Stimulated activated CD8-positive, alpha-beta memory T cell treated with anti-CD3 and anti-CD28 coated beads, Interleukin-15, amount 100 ng/mL, for 24 hours (primary cell): ENCODE measurements around the gene IL17RD.
"Not testable (repeated sequence)": the region's sequence is repeated elsewhere in the genome, so short reads cannot be mapped to it uniquely, and the experiment has no call there.

ENCODE experiments used
- DNase-seq: peaks from one replicate; pipeline ENCODE4 v3.0.0-alpha.2; 2020; ENCODE audit warnings: low read depth

Gene IL17RD

DNA sequence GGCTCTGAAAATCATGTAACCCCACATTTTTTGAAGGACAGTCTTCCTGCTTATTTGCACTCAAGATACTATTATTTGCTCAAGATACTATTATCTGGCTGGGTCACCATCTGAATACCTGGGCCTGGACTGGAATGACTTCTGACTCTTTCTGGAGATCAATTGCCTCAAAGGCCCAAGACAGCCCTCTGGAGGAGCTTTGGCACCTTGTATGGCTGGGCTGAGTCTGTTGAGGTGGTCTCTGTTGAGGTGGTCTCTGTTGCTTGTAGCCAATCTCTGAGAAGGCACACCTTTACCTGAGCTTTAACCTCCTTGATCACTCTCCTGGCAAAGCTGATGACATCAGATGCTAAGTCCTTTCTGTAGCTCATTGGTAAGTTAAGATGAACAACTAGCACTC lies 71.7 kb downstream of the IL17RD start:
- no peak for DNase-seq

DNA sequence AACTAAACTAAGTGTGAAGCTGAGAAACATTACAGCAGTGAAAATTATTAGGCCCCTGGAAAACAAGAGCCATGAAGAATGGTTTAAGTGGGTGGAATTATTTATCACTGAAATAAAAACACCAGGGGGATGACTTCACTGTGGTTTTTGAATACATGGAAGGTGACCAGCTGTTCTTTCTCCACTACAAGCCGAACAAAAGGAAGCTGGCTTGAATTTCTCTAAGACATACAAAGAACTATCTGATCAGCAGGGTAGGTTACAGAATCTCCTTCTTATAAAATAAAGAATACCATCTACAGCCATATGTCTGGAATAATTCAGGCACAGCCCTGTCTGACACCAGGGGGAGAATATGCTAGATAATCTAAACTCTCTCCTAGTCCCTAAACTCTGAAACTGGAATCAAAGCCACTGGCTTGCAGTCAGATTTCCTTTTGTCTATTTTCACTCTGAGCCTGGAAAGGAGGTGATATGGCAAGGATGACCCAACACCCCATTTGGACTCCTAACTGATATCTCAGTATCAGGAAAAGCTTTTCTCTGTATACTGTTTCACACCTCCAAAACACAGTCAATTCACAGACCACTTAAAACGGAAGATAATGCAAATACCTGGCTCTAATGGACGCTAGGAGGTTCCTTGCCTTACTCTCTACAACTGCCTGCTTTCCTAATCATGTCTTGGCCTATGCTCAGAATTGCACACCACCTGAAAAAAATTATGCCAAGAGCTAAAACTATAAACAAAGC lies 73.5 kb downstream of the IL17RD start:
- no peak for DNase-seq

DNA sequence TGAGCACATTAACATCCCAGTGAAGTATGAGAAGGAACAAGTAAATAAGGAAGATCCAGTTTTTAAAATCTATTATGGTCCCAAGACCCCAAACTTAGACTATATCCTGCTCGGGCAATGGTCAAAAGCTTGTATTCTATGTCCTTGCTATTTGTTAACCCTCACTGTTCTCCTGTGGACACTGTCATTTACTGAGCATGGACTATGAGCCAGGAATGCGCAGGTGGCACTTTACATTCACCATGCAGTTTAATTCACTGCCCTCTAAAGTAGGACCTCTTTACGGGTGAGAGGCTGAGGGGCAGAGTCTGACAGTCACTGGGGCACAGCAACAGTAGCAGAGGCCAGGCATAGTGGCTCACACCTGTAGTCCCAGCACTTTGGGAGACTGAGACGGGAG lies 76.1 kb downstream of the IL17RD start:
- DNase-seq, result no peak

DNA sequence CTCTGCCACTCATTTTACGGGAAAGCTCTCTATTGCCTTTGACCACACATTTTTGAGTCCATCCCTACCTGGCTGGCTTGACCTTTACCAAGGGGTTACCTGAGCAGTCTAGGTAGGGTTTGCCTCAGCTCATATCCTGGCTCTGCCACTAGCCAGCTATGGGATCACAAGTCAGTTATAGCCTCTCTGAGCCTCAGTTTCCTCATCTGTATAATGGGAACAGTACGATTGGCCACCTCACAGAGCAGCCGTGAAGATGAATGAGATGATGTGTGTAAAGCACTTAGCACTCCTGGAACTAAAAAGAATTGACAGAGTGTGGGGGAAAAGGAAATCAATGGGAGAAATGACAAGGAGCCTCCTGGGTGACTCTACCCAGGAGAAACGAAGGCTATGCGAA lies 76.7 kb downstream of the IL17RD start:
- DNase-seq, result no peak

DNA sequence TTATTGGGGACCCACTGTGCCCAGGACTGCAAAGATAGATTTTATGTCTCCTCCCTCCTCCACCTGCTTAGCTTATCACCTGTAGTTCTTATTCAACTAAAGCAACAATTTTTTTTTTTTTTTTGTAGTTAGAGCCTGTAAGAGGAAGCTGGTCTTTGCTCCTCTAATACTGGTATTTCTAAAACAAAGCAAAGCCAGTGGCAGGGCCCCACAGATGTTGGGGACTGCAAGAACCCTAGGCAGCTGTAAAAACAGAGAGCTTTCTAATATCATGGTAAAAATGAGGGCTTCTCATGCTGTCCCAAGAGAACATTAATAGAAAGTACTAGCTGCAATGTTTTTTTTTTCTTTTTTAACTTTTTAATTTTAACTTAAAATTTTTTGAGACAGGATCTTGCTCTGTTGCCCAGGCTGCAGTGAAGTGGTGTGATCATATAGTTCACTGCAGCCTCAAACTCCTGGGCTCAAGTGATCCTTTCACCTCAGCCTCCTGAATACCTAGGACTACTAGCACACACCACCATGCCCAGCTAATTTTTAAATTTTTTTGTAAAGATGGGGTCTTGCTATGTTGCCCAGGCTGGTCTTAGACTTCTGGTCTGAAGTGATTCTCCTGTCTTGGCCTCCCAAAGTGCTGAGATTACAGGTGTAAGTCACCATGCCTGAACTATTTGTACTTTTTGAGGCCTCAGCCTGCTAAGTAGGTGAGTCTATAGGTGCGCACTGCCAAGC lies 77.6 kb downstream of the IL17RD start:
- DNase-seq, result no peak

DNA sequence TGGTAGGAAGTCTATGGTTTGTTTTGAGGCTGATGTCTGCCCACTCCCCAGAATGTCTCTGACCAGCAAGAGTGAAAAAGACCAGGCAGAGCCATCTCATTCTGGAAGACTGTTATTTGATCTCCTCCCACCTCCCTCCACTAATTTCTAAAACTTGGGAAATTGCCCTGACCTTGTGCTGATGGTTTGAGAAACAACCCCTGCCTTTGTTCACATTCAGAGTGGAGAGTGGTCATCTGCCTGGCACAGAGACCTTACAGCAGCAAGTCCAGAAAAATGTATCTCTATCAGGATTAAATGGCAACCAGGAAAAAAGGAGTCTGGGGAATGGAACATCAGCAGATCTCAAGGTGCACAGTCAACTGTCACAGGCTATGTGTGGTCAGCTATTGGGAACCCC lies 79.0 kb downstream of the IL17RD start:
- DNase-seq, result no peak

DNA sequence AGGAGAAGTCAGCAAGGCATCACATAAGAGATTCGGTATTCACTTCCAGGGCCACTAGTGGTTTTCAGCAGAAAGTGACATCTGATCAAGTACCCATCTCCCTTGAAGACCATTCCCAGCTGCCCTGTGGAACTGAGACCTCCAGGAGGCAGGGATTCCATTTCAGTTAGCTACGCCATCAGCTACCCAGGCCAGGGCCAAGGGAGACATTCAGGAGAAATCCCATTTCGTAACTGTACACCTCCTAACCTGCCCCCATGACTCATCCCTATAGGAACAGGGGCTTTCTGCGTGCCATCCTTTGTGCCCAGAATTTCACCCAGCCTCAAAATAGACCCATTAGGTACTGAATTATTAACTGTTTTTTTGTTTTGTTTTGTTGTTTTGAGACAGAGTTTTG lies 79.9 kb downstream of the IL17RD start:
- no peak for DNase-seq

DNA sequence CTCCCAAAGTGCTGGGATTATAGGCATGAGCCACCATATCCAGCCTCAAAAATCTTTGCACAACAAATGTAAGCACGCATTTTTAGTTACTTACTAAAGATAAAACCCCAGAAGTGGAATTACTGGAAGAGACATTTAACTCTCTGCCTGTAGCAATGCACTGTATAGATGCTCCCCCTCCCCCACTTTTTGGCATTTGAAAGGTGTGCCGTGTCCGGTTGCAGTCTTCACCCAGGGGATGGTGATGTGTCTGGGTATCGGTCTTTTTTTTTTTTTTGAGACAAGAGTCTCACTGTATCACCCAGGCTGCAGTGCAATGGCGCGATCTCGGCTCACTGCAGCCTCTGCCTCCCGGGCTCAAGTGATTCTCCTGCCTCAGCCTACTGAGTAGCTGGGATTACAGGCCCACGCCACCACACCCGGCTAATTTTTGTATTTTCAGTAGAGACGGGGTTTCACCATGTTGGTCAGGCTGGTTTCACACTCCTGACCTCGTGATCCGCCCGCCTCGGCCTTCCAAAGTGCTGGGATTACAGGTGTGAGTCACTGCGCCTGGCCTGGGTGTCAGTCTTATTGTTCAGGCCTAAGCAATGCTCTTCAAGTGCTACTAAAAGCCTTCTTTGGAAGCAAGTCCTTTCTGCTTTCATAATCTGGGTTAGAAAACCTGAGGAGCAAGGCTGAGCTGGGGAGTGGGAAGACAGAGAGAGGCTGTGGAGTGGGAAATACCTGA lies 81.7 kb downstream of the IL17RD start:
- not testable (repeated sequence) for DNase-seq

DNA sequence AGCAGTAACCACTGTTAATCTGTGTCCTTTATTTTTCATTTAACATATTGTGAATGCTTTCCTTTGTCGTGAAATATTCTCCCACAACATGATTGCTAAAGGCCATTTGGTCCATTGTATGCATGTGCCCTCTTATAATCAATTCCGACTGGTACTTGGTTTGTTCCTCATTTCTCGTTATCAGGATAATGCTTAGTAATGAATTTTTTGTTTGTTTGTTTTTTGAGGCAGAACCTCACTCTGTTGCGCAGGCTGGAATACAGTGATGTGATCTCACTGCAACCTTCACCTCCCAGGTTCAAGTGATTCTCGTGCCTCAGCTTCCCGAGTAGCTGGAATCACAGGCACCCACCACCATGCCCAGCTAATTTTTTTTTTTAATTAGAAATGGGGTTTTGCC lies 82.7 kb downstream of the IL17RD start:
- DNase-seq, result no peak

DNA sequence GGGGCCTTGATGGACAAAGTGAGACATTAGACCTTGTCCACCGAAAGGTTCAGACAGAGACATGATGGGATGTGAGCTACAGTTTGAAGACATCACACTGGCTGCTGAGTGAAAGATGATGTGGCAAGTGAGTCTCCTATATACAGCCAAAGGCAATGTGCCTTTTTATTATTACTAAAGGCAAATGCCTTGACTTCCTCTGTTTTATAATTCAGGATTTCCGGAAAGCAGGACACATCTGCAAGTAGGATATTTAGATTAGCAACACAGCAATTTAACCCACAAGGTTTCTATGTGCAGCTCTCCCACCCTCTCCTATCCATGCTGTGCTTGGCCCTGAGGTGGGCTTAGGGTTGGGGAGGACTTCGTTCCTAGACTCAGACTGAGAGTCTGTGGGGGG lies 84.0 kb downstream of the IL17RD start:
- DNase-seq, result no peak

DNA sequence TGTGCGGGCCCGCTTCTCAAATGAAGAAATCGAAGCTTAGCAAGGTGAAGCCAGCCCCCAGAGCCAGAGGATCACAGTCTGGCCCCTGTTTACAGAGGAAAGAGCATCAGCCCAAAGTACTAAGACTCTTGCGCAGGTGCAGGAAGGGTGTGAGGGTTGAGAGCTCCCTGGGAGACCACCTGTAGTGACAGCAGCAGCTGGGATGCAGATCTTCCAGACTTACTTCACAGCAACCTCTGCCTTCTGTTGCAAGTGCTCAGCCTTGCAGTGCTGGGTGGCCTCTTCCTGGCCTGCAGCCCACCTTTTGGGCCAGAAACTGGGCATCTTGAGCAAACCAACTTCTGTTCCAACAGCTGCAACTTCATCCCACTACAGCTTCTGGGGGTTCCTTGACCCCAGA lies 85.0 kb downstream of the IL17RD start:
- no peak for DNase-seq

DNA sequence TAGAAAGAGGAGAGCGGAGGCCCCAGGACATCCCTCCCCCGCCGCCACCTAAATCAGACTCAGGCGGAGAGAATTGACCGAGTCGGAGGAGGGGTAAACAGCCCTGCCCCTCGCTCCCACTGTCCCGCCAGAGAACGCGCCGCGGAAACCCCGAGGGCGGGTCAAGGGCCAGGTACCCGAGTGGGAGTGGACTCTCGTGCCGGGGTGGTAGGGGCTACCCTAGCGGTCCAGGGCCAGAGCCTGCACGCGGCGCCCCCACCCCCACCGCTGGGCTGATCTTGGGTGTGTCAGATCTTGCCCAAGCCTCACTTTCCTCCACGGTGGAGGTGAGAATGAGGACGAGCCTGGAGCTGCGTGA lies 85.7 kb downstream of the IL17RD start:
- no peak for DNase-seq

DNA sequence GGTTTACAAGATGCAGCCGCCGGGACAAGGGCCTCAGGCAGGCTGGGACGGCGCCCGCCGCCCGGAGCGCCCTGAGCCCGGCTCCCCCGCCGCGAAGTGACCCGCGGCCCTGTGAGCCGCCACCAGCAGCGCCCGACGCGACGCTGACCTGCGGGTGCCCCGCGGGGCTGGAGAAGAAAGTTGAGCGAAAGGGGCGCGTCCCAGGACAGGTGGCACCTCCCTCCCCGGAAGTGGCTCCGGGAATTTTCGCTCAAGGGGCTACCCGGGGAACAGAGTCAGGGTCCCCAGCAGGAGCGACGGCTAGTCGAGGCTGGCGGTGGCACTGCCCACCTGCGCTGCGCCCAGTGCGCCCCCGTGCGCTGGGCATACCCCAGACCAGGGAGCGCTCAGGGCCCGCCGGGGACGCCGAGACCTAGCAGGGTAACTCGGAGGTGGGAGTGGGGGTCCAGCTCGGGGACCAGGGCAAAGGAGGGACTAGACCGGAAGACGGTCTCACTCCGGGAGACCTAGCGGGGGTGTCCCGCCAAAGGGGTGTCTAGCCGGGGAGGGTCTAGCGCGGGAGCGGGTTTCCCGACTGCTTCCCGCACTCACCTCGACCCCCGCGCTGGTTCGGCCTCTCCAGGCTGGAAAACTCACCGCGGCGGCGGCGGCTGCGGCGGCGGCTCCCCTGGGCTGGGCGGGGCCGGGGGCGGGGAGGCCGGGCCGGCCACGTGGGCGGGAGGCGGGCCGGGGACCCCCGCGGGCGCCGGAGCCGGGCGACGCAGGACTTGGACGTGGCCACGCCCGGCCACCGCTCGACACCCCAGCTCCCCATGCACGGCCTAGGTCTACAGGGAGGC lies 86.3 kb downstream of the IL17RD start:
- DNase-seq, result no peak

DNA sequence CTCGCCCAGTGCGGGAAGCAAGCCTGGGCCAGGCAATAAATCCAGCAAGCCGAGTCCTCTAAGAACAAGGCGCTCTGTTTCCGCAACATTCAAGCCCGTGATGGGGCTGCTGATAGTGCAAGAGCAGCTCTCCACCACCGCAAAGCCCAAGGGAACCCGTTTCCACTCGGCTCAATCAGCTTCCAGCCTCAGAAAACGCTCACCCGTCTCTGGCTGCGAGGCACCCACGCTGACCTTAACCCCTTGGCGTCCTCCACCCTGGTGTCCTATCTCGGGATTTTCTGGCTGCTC lies 86.9 kb downstream of the IL17RD start:
- DNase-seq, result no peak

DNA sequence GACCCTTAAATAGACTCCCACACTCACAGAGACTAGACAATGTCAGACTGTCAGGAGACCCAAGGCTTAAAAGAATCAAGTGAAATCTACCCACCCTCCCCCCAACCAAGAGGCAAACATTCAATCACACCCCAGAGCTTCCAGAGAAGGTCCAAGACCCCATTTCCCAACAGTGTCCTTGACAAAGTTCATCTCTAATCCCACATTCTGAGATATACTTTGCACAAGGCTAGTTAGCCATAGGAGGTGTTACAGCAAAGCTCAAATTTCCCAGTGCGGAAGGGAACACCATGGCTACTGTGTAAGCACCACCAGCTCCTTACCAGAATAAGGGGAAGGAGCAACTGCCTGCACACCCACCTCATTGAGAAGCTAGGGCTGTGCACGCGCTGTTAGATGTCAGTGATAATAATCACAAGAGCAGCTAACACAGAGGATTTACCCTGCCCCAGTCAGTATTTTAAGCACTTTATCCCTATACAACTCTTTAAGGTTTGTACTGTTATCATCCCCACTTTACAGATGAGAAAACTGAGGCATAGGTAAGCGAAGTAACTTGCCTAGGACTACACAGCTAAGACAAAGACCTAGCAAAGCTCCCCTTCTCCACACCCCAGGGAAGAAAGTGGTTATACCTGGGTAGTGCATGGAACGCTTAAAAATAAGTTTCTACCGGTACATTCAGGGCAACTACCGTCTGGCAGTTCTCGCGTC lies 87.4 kb downstream of the IL17RD start:
- DNase-seq, result no peak

DNA sequence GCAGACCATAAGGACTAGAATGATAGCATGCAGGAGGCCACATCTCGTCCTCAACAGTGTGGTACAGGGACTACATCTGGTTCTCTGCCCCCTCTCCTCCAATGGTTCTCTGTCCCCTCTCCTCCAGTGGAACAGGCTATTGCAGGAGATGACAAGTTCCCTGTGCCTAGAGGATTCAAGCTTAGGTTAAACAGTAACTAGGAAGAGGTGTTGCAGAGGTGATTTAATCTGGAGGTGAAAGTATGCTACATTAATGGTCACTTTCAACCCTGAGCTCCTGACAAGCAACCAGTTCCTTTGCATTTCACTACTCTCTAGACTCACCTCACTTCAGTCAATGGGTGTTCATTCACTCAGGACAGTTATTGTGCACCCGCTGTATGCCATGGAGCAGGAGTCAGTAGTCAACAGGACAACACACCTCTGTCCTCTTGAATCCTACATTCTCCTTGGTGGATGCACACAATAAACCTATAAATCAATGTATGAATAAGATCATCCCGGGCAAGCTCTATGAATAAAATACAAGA lies 88.7 kb downstream of the IL17RD start:
- no peak for DNase-seq

DNA sequence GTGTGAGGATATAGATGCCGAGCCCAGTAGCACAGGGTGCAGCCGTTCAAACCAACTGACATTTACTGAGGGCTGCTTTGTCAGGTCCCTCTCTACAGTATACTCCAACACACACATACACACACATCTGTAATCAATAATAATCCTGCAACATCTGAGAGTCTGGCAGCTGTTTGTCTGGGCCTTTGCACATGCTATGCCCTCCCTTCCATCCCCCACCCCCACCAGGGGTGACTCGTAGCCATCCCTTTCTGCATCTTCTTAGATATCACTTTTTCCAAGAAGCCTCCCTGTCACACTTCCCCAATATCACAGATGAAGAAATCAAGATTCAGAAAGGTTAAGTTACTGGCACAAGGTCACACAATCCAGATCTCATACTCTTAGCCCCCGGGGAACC lies 91.0 kb downstream of the IL17RD start:
- no peak for DNase-seq

DNA sequence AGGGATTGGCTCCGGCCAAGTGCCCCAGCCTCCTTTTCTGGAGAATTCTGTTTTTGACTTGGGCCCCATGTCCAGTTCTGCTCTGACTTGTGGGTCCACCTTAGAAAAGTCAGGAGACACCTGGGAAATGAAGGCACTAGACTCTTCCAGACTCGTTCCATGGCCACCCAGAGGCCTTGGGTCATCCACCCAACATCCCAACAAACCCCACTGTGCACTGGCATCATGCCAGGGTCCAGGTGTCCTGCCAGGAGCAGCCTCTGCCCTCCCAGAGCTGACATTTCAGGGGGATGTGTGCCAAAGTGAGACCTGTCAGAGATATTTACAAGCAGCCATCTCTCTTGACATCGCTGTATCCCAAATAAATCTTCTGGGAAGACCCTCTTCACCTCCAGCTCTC lies 91.5 kb downstream of the IL17RD start:
- DNase-seq, result no peak

DNA sequence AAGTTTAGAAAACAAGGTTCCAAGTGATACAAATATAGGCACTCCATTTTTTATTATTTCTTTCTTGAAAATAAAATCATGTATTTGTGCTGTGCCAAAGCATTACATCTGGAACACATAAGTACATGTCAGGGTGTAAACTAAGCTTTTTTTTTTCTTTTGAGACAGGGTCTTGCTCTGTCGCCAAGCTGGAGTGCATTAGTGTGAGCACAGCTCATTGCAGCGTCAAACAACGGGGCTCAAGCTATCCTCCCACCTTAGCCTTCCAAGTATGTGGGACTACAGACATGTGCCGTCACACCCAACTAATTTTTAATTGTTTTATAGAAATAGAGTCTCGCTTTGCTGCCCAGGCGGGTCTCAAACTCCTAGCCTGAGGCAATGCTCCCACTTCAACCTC lies 95.7 kb downstream of the IL17RD start:
- DNase-seq, result no peak

DNA sequence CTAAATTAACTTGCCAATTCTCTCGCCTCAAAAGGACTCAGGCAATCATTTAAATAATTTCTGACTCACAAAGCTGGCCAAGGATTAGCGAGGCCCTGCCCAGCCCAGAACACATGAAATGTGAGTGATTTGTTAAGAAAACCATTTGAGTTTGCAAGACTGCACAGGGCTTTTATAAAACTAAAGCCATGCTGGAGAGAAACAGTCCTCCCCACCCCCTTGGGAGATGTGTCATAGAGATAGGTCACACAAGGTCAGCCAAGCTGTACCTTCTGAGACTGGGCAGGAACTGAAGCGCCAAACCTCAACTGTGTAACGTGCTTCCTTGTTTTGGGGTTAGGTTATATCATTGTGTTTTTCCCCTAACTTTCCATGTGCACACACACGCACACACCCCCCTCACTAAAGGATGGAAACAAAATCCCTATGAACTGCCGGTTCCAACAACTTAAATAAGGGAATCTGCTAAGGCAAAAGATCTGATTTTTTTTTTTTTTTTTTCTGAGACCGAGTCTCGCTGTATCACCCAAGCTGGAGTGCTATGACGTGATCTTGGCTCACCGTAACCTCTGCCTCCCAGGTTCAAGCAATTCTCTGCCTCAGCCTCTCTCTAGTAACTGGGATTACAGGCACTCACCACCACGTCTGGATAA lies 96.6 kb downstream of the IL17RD start:
- DNase-seq, result no peak

DNA sequence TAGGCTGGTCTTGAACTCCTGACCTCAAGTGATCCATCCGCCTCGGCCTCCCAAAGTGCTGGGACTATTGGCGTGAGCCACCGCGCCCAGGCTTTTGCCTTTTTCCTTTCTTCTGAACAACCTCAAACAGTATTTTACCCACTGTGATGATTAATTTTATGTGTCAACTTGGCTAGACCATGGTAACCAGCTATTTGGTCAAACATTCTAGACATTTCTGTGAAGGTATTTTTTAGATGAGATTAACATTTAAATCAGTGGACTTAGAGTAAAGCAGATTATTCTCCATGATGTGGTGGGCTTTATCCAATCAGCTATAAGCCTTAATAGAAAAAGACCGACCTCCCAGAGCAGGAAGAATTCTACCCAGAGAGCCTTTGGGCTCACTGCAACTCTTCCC lies 98.7 kb downstream of the IL17RD start:
- no peak for DNase-seq
